SK-N-SH (cell line): ENCODE measurements around the gene PSMD4.

Experiments used
- CTCF ChIP-seq: fragments of 200-600 bp; sonication (generic); IDR thresholded peaks from 2 replicates; pipeline ENCODE4 v1.6.1; 2017; ENCODE audit warnings: antibody characterized with exemption, mild to moderate bottlenecking, moderate library complexity
- EP300 ChIP-seq, 2 experiments: IDR thresholded peaks; 2 replicates each; pipeline versions ENCODE4 v1.4.0 to v1.6.1; 2012; ENCODE audit warnings: borderline replicate concordance in 1 of 2, low read depth in 1 of 2, low read length in 1 of 2
- GABPA ChIP-seq: IDR thresholded peaks from 2 replicates; pipeline ENCODE4 v1.4.0; 2012; ENCODE audit warnings: low read depth, mild to moderate bottlenecking
- JUND ChIP-seq: IDR thresholded peaks from 2 replicates; pipeline ENCODE4 v1.4.0; 2012
- TF ChIP-seq, protein P1 (sequence below): IDR thresholded peaks from 2 replicates; pipeline ENCODE4 v1.6.1; 2012; ENCODE audit warnings: mild to moderate bottlenecking, low read depth, low read length, moderate library complexity
- TF ChIP-seq, protein P2 (sequence below): IDR thresholded peaks from 2 replicates; pipeline ENCODE4 v1.4.0; 2012; ENCODE audit warnings: low read depth
- TF ChIP-seq, protein P3 (sequence below): fragments of 150-350 bp; IDR thresholded peaks from 2 replicates; pipeline ENCODE4 v1.6.1; 2017; ENCODE audit warnings: antibody characterized with exemption, low read length, low read depth, borderline replicate concordance

- TF ChIP-seq, protein P1, sequence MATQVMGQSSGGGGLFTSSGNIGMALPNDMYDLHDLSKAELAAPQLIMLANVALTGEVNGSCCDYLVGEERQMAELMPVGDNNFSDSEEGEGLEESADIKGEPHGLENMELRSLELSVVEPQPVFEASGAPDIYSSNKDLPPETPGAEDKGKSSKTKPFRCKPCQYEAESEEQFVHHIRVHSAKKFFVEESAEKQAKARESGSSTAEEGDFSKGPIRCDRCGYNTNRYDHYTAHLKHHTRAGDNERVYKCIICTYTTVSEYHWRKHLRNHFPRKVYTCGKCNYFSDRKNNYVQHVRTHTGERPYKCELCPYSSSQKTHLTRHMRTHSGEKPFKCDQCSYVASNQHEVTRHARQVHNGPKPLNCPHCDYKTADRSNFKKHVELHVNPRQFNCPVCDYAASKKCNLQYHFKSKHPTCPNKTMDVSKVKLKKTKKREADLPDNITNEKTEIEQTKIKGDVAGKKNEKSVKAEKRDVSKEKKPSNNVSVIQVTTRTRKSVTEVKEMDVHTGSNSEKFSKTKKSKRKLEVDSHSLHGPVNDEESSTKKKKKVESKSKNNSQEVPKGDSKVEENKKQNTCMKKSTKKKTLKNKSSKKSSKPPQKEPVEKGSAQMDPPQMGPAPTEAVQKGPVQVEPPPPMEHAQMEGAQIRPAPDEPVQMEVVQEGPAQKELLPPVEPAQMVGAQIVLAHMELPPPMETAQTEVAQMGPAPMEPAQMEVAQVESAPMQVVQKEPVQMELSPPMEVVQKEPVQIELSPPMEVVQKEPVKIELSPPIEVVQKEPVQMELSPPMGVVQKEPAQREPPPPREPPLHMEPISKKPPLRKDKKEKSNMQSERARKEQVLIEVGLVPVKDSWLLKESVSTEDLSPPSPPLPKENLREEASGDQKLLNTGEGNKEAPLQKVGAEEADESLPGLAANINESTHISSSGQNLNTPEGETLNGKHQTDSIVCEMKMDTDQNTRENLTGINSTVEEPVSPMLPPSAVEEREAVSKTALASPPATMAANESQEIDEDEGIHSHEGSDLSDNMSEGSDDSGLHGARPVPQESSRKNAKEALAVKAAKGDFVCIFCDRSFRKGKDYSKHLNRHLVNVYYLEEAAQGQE = no peak
- TF ChIP-seq JUND (no peak), CTCF (no peak), EP300 (IDR thresholded peaks at IDR 0.05; ENCODE audit: borderline replicate concordance in 1 of 2, low read depth in 1 of 2, low read length in 1 of 2) (no peak), GABPA (no peak)
- TF ChIP-seq, protein P2, sequence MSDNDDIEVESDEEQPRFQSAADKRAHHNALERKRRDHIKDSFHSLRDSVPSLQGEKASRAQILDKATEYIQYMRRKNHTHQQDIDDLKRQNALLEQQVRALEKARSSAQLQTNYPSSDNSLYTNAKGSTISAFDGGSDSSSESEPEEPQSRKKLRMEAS = no peak
- TF ChIP-seq, protein P3, sequence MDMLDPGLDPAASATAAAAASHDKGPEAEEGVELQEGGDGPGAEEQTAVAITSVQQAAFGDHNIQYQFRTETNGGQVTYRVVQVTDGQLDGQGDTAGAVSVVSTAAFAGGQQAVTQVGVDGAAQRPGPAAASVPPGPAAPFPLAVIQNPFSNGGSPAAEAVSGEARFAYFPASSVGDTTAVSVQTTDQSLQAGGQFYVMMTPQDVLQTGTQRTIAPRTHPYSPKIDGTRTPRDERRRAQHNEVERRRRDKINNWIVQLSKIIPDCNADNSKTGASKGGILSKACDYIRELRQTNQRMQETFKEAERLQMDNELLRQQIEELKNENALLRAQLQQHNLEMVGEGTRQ = no peak
Measured at GRCh38 chr1:151266315-151266714, 11.8 kb downstream of the PSMD4 start.
